Activated CD8-positive, alpha-beta memory T cell treated with anti-CD3 and anti-CD28 coated beads, Interleukin-2, amount 10 ng/mL, durations not matched to agents 7 days and 5 days (primary cell): ENCODE measurements around the gene TRIM74. TPM values are rescaled to one million over a fixed set of nuclear protein-coding genes. Genes with fewer than 3 reads are reported as not detected.
"Not testable (repeated sequence)": the region's sequence is repeated elsewhere in the genome, so short reads cannot be mapped to it uniquely, and the experiment has no call there.

Source experiments
- ATAC-seq: fragments of 150-1000 bp; cut with Tn5 transposase; one replicate; pipeline ENCODE4 v1.10.0; 2021; ENCODE audit warnings: moderate library complexity
- CTCF ChIA-PET: fragments of 350-600 bp; sonication (Branson Sonifier 250); formaldehyde crosslinking; loops from one replicate; lab custom pipeline; 2021; ENCODE audit warnings: antibody characterized with exemption; lab: Charles Lee
- DNase-seq: peaks from one replicate; pipeline ENCODE4 v3.0.0-alpha.2; 2020
- H3K27ac Mint-ChIP-seq: one replicate; pipeline ENCODE4 v1.8.0; 2021; ENCODE audit warnings: mild to moderate bottlenecking, mixed read lengths
- H3K27me3 Mint-ChIP-seq: one replicate; pipeline ENCODE4 v1.8.0; 2021; ENCODE audit warnings: mixed read lengths
- H3K36me3 Mint-ChIP-seq: one replicate; pipeline ENCODE4 v1.8.0; 2021; ENCODE audit warnings: mild to moderate bottlenecking, mixed read lengths
- H3K4me1 Mint-ChIP-seq: one replicate; pipeline ENCODE4 v1.8.0; 2021; ENCODE audit warnings: mixed read lengths
- H3K4me3 Mint-ChIP-seq: one replicate; pipeline ENCODE4 v1.8.0; 2021; ENCODE audit warnings: mild to moderate bottlenecking, moderate library complexity, mixed read lengths
- H3K9me3 Mint-ChIP-seq: one replicate; pipeline ENCODE4 v1.8.0; 2022; ENCODE audit warnings: low read depth, mixed read lengths
- total RNA-seq, 2 experiments: library from RNA; stranded (reverse); gene quantifications; one replicate each; pipeline ENCODE4 v1.2.3, GENCODE V29; 2021

TRIM74 gene
- total RNA-seq, 2 experiments from 2014 or later = 0.94 to 1.8 TPM

DNA sequence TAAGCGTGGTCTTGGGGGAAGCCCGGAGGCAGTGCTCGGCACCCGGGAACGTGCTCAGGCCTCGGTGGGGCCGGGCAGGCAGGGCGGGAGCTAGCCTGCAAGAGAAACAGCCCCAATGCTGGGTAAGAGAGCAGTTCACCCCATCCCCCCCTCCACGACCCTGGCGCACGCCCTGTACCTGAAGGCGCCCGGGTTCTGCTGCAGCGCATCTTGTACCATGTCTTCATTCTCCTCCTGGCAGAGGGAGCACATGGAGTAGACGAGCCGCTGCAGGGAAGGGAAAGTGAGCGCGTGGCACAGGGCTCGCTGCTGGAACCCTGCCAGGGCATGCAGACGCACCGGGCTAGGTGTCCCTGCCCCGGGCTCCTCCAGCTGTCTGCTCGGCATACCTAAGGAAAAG, 20.6 kb downstream of the TRIM74 start:
- H3K36me3 Mint-ChIP-seq, H3K9me3 Mint-ChIP-seq, ATAC-seq, H3K27me3 Mint-ChIP-seq, DNase-seq, CTCF ChIA-PET, H3K4me1 Mint-ChIP-seq, H3K27ac Mint-ChIP-seq, H3K4me3 Mint-ChIP-seq: not testable (repeated sequence)

- DNase-seq, ATAC-seq, H3K4me1 Mint-ChIP-seq, H3K4me3 Mint-ChIP-seq, H3K27me3 Mint-ChIP-seq, H3K9me3 Mint-ChIP-seq, H3K27ac Mint-ChIP-seq, H3K36me3 Mint-ChIP-seq, CTCF ChIA-PET: not testable (repeated sequence)
Observed at GRCh38 chr7:72946130-72946745, 23.0 kb downstream of the TRIM74 start.

- H3K4me1 Mint-ChIP-seq, CTCF ChIA-PET, H3K36me3 Mint-ChIP-seq: not testable (repeated sequence)
Observed at GRCh38 chr7:72945597-72945996, 23.7 kb downstream of the TRIM74 start.

GRCh38 chr7:72944937-72945336, 24.3 kb downstream of the TRIM74 start:
- H3K36me3 Mint-ChIP-seq, ATAC-seq, H3K27me3 Mint-ChIP-seq, DNase-seq, H3K4me3 Mint-ChIP-seq, H3K4me1 Mint-ChIP-seq, H3K27ac Mint-ChIP-seq, CTCF ChIA-PET, H3K9me3 Mint-ChIP-seq: not testable (repeated sequence)

More at GRCh38 chr7:72945597-72945996, 23.7 kb downstream of the TRIM74 start:
- H3K27ac Mint-ChIP-seq, H3K9me3 Mint-ChIP-seq, DNase-seq, H3K4me3 Mint-ChIP-seq, ATAC-seq, H3K27me3 Mint-ChIP-seq: not testable (repeated sequence)

- CTCF ChIA-PET, H3K27ac Mint-ChIP-seq, H3K9me3 Mint-ChIP-seq, H3K4me3 Mint-ChIP-seq, DNase-seq, H3K27me3 Mint-ChIP-seq, H3K4me1 Mint-ChIP-seq, ATAC-seq: not testable (repeated sequence)
- H3K36me3 Mint-ChIP-seq = peaks cover 18% of the 10 kb centered on the region
Observed at GRCh38 chr7:72942956-72943355, 26.3 kb downstream of the TRIM74 start.

DNA sequence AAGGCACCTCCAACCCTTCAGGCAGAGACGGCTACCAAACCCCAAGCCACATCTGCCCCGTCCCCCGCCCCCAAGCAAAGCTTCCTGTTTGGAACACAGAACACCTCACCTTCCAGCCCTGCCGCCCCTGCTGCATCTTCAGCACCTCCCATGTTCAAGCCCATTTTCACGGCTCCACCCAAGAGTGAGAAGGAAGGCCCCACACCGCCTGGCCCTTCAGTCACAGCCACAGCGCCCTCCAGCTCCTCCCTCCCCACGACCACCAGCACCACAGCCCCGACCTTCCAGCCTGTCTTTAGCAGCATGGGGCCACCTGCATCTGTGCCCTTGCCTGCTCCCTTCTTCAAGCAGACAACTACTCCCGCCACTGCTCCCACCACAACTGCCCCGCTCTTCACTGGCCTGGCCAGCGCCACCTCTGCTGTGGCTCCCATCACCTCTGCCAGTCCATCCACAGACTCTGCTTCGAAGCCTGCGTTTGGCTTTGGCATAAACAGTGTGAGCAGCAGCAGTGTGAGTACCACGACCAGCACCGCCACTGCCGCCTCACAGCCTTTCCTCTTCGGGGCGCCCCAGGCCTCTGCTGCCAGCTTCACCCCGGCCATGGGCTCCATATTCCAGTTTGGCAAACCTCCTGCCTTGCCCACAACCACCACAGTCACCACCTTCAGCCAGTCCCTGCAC, 27.1 kb downstream of the TRIM74 start:
- ATAC-seq, H3K4me3 Mint-ChIP-seq, H3K9me3 Mint-ChIP-seq, H3K27ac Mint-ChIP-seq, CTCF ChIA-PET, DNase-seq, H3K27me3 Mint-ChIP-seq: not testable (repeated sequence)
- H3K36me3 Mint-ChIP-seq = peaks cover 20% of the 10 kb centered on the region
- H3K4me1 Mint-ChIP-seq = peaks cover 12% of the 10 kb centered on the region

- not testable (repeated sequence) for H3K27me3 Mint-ChIP-seq, ATAC-seq, H3K9me3 Mint-ChIP-seq, H3K4me3 Mint-ChIP-seq, DNase-seq, H3K27ac Mint-ChIP-seq
- Mint-ChIP-seq H3K4me1 (peaks cover 29% of the 10 kb centered on the region), H3K36me3 (peaks cover 44% of the 10 kb centered on the region)
- CTCF ChIA-PET = interaction anchor here (0.8 kb wide), 1 partner anchor 13 kb away, joined by 3 read pairs; no protein-coding TSS in a partner anchor
Observed at GRCh38 chr7:72928216-72928615, 41.0 kb downstream of the TRIM74 start.

GRCh38 chr7:72927791-72928190, 41.5 kb downstream of the TRIM74 start:
- H3K36me3 Mint-ChIP-seq = peaks cover 46% of the 10 kb centered on the region
- not testable (repeated sequence) for H3K27ac Mint-ChIP-seq

GRCh38 chr7:72925546-72926120, 43.6 kb downstream of the TRIM74 start:
- H3K36me3 Mint-ChIP-seq = peaks cover 43% of the 10 kb centered on the region
- no peaks in the 10 kb centered on the region for H3K9me3 Mint-ChIP-seq
- peaks cover 36% of the 10 kb centered on the region for H3K4me1 Mint-ChIP-seq
- H3K4me3 Mint-ChIP-seq = peak overlapping the region; percentile 92
- CTCF ChIA-PET = interaction anchor here (2.0 kb wide), 1 partner anchor 10 kb away, joined by 4 read pairs; no protein-coding TSS in a partner anchor
- H3K27me3 Mint-ChIP-seq = no peaks in the 10 kb centered on the region
- H3K27ac Mint-ChIP-seq = peak overlapping the region; percentile 88
- ATAC-seq (no peak), DNase-seq (no peak)

More at GRCh38 chr7:72927791-72928190, 41.5 kb downstream of the TRIM74 start:
- H3K4me1 Mint-ChIP-seq = peaks cover 31% of the 10 kb centered on the region
- H3K9me3 Mint-ChIP-seq, ATAC-seq, H3K4me3 Mint-ChIP-seq, DNase-seq, H3K27me3 Mint-ChIP-seq: not testable (repeated sequence)
- CTCF ChIA-PET = interaction anchor here (0.8 to 2.0 kb wide), 2 partner anchors 13 kb away, joined by 3 to 4 read pairs; no protein-coding TSS in a partner anchor

DNA sequence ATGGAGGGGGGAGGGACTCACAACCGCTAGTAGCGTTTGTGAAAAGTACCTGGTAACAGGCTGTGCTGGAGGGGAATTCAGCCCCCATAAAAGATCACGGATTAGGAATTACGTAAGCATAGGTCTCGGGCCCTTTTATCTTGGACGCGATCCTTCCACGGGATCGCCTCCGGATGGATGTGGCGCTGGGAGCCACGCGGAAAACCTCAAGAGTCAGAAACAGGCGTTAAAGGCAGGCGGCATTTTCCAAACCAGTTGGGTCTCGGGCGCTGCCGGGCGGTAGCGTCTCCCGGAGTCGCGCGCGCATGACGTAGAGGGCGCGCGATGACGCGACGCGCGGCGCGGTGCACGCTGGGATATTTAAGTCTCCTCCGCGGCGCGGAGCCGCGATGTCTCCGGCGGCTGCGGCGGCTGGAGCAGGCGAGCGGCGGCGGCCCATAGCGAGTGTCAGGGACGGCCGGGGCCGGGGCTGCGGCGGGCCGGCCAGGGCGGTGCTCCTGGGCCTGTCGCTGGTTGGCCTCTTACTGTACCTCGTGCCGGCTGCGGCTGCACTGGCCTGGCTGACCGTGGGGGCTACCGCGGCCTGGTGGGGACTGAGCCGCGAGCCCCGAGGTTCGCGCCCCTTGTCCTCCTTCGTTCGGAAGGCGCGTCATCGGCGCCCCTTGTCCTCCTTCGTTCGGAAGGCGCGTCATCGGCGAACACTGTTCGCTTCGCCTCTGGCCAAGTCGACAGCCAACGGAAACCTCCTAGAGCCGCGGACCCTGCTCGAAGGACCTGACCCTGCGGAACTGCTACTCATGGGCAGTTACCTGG, 44.3 kb downstream of the TRIM74 start, which contains the start of gene POM121:
POM121 (plus strand) TSS at position 363 of the 813 bp plus-strand sequence; CDS start at position 390, 27 bp downstream.
- Mint-ChIP-seq H3K9me3 (no peaks in the 10 kb centered on the region), H3K36me3 (peaks cover 37% of the 10 kb centered on the region), H3K27ac (peak within 1 kb of the TSS; percentile 99), H3K27me3 (no peaks in the 10 kb centered on the region), H3K4me3 (peak within 1 kb of the TSS; percentile 92), H3K4me1 (peaks cover 36% of the 10 kb centered on the region)
- CTCF ChIA-PET = no interaction called here
- DNase-seq = peak; percentile 88
- ATAC-seq = peak; percentile 93

DNA sequence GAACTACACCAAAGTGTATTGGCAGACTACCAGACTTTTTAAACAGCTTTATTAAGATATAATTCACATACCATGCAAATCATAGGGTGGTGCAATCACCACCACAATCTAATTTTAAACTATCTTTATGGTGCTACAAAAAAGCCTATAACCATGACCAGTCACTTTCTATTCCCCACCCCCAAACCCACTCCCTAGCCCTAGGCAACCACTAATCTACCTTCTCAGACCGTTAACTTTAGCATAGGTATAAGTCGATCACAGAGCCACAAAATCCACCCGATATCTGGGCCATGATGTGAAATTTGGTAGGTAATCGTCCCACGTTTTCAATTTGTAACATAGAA, 44.9 kb downstream of the TRIM74 start:
- CTCF ChIA-PET = no interaction called here
- Mint-ChIP-seq H3K36me3 (peaks cover 34% of the 10 kb centered on the region), H3K9me3 (no peaks in the 10 kb centered on the region), H3K27me3 (no peaks in the 10 kb centered on the region), H3K4me1 (peaks cover 36% of the 10 kb centered on the region), H3K27ac (peak overlapping the region; percentile 99), H3K4me3 (peak overlapping the region; percentile 92)
- ATAC-seq (peak; percentile 14), DNase-seq (no peak)

- H3K36me3 Mint-ChIP-seq = peaks cover 16% of the 10 kb centered on the region
- H3K27ac Mint-ChIP-seq = no peak overlapping the region
- no peak overlapping the region for H3K4me3 Mint-ChIP-seq
- DNase-seq (no peak), ATAC-seq (no peak)
- CTCF ChIA-PET = no interaction called here
- no peaks in the 10 kb centered on the region for H3K9me3 Mint-ChIP-seq
- peaks cover 25% of the 10 kb centered on the region for H3K4me1 Mint-ChIP-seq
- no peaks in the 10 kb centered on the region for H3K27me3 Mint-ChIP-seq
Observed at GRCh38 chr7:72919256-72919775, 50.0 kb downstream of the TRIM74 start.
